Type B pancreatic cell (in vitro differentiated cells): ENCODE results near the gene CCNA2. TPM values are rescaled to one million over a fixed set of nuclear protein-coding genes. Genes with fewer than 3 reads are reported as not detected.

Experiments
- DNase-seq: peaks from one replicate; pipeline ENCODE4 v3.0.0; 2021; ENCODE audit warnings: mixed read lengths; ENCODE audit not compliant: unreplicated experiment; ENCODE audit errors: extremely low spot score
- H3K27ac Mint-ChIP-seq: 2 replicates; pipeline ENCODE4 v1.8.0; 2021; ENCODE audit warnings: mild to moderate bottlenecking, mixed read lengths
- H3K27me3 Mint-ChIP-seq: 2 replicates; pipeline ENCODE4 v1.8.0; 2021; ENCODE audit warnings: mixed read lengths
- H3K36me3 Mint-ChIP-seq: 2 replicates; pipeline ENCODE4 v1.8.0; 2021; ENCODE audit warnings: mixed read lengths
- H3K4me1 Mint-ChIP-seq: one replicate; pipeline ENCODE4 v1.8.0; 2021; ENCODE audit warnings: mixed read lengths; ENCODE audit not compliant: unreplicated experiment
- H3K4me3 Mint-ChIP-seq: 2 replicates; pipeline ENCODE4 v1.8.0; 2021; ENCODE audit warnings: mild to moderate bottlenecking, mixed read lengths
- H3K9me3 Mint-ChIP-seq: 2 replicates; pipeline ENCODE4 v1.8.0; 2021; ENCODE audit warnings: mixed read lengths
- total RNA-seq: library from RNA; stranded (reverse); gene quantifications from 2 replicates; pipeline ENCODE4 v1.2.1, GENCODE V29; 2021; ENCODE audit warnings: low replicate concordance
- TF ChIP-seq, protein P1 (sequence below): fragments of 200-600 bp; sonication (generic); conservative IDR thresholded peaks from 2 replicates; pipeline ENCODE4 v1.5.0; 2021; ENCODE audit warnings: antibody characterized with exemption, mild to moderate bottlenecking

Gene CCNA2
- total RNA-seq, 1 donor from 2014 or later: 48.1 TPM

DNA sequence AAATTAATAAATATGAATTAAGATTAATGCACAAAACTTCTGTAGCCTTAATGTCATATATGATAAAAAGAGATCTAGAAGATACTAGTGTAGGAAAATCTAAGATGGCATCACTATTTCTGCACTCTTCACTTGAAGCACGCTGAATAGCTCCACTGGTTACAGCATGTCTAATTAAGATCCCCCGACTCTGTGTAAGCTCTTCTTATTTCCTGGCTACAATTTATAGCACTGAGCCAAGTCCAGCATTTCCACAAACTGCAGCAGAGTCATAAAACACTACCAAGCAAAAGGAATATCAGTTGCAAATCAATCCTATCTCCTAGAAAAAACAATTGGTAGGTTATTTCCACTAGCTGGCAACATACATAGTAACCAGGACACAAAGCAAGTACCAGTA, 1.3 kb upstream of the CCNA2 start:
- no peaks in the 10 kb centered on the region for H3K36me3 Mint-ChIP-seq
- DNase-seq: no peak
- TF ChIP-seq, protein P1, sequence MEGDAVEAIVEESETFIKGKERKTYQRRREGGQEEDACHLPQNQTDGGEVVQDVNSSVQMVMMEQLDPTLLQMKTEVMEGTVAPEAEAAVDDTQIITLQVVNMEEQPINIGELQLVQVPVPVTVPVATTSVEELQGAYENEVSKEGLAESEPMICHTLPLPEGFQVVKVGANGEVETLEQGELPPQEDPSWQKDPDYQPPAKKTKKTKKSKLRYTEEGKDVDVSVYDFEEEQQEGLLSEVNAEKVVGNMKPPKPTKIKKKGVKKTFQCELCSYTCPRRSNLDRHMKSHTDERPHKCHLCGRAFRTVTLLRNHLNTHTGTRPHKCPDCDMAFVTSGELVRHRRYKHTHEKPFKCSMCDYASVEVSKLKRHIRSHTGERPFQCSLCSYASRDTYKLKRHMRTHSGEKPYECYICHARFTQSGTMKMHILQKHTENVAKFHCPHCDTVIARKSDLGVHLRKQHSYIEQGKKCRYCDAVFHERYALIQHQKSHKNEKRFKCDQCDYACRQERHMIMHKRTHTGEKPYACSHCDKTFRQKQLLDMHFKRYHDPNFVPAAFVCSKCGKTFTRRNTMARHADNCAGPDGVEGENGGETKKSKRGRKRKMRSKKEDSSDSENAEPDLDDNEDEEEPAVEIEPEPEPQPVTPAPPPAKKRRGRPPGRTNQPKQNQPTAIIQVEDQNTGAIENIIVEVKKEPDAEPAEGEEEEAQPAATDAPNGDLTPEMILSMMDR: no peak
- peaks cover 15% of the 10 kb centered on the region for H3K4me1 Mint-ChIP-seq
- H3K4me3 Mint-ChIP-seq: peak overlapping the region; percentile 68
- no peak overlapping the region for H3K27ac Mint-ChIP-seq
- H3K27me3 Mint-ChIP-seq: no peaks in the 10 kb centered on the region
- no peaks in the 10 kb centered on the region for H3K9me3 Mint-ChIP-seq

DNA sequence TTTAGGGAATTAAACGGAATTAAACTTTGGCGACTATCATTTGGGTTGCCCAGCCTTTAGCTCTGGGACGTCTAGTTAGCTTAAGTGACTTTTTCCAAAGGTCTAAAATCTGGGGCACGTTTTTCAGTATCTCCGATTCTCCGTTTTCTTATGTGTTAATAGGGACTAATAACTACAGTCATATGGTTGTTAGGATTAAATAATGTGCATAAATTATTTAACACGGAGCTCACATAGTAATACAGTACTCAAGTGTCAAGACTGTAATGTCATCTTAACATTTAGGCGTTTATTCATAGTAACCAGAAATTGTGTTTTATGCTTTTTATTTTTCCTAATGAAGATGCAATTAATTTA, 466 bp upstream of the CCNA2 start:
- H3K27ac Mint-ChIP-seq: peak overlapping the region; percentile 82
- peak overlapping the region; percentile 91 for H3K4me3 Mint-ChIP-seq
- no peak for DNase-seq
- H3K9me3 Mint-ChIP-seq: no peaks in the 10 kb centered on the region
- no peaks in the 10 kb centered on the region for H3K27me3 Mint-ChIP-seq
- TF ChIP-seq, protein P1: no peak
- no peaks in the 10 kb centered on the region for H3K36me3 Mint-ChIP-seq
- H3K4me1 Mint-ChIP-seq: peaks cover 15% of the 10 kb centered on the region

DNA sequence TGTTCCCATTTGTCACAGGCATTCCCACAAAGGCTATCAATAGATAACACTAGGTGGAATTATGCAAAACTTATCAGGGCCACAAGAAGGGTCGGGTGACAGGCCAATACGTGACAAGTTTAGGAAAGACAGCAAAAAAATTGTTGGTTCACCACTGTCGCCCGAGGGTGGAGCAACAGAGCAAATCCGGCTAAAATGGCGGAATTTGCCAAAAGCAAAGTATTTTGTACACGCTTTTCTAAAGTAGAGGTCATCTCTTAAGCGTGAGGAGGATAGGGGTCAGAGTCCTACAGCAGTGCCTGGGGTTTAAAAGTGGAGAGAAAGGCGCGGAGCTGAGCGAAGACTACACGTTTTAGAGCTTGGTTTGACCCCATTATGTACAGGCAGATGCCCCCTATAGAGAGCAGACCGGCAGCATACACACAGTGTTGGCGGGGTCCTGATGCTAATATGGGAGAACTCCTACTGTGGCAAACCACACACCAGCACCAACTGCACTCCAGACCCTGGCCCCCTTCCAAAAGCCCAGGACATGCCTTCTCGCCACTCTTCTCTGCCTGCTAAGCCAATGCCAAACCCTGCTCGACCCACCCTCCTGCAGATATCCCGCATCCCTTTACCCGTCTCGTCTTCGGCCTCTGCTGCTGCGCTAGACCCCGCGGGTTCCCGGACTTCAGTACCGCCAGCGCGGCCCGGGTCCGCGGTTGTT, 733 bp downstream of the CCNA2 start:
- no peak for DNase-seq
- H3K27me3 Mint-ChIP-seq: no peaks in the 10 kb centered on the region

DNA sequence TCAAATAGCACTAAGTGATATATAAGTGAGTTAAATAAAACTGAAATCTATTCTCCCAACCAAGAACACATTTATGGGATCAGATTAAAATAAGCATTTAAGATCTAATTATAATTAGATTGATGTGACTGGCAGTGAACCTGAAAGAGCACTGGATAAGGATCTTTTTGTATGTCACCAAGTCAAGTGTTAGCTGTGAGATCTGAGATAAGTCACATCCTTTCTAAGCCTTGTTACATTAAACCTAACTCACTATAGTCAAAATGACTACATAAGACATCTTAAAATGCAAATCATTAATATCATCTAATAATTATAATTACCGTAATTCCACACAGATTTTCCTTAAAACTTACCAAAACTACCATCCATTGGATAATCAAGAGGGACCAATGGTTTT, 1.6 kb downstream of the CCNA2 start:
- Mint-ChIP-seq H3K36me3 (peaks cover 10% of the 10 kb centered on the region), H3K4me1 (peaks cover 15% of the 10 kb centered on the region), H3K4me3 (peak overlapping the region; percentile 91), H3K27ac (peak overlapping the region; percentile 82), H3K27me3 (no peaks in the 10 kb centered on the region), H3K9me3 (no peaks in the 10 kb centered on the region)
- TF ChIP-seq, protein P1: no peak
- DNase-seq: no peak

More for the DNA sequence above, 733 bp downstream of the CCNA2 start:
- Mint-ChIP-seq H3K9me3 (no peaks in the 10 kb centered on the region), H3K27ac (peak overlapping the region; percentile 82), H3K4me1 (peaks cover 15% of the 10 kb centered on the region), H3K36me3 (peaks cover 5% of the 10 kb centered on the region), H3K4me3 (peak overlapping the region; percentile 91)
- TF ChIP-seq, protein P1: peak; percentile 40

DNA sequence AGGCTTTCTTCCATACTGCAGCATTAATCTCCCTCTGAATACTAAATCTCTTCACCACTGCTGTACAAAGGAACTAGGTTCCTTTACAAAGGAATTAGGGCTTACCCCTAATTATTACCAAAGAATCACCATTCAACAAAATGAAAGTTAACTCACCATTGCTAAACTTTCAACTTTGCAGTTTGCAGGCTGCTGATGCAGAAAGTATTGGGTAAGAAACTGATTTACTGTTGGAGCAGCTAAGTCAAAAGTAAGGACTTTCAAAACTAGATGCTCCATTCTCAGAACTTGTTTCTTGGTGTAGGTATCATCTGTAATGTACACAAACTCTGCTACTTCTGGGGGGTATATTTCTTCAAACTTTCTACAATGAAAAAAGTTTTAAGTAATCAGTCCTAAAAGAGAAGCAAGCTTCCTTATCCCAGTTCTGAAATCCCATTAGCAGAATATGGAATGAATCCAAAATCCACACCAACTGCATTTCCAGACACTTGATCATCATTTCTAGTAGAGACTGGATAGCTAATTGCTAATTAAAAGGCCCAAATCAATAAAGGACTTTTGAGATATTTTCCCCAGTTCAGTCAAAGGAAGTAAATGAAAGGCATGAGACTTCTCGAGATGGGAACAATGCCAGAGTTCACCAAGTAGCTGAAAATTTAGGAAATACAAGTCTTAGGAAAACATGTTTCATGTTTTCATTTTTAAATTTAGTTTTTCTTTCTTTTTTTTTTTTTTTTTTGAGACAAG, 4.3 kb downstream of the CCNA2 start:
- H3K27me3 Mint-ChIP-seq: no peaks in the 10 kb centered on the region
- DNase-seq: no peak
- H3K4me1 Mint-ChIP-seq: peaks cover 15% of the 10 kb centered on the region
- no peak overlapping the region for H3K4me3 Mint-ChIP-seq
- no peaks in the 10 kb centered on the region for H3K9me3 Mint-ChIP-seq
- TF ChIP-seq, protein P1: no peak
- peaks cover 10% of the 10 kb centered on the region for H3K36me3 Mint-ChIP-seq
- H3K27ac Mint-ChIP-seq: no peak overlapping the region
